GM19467 (cell line): ENCODE measurements around the gene CSTB.
A peak's percentile ranks its signal among the peaks of the same experiment; 100 is the strongest.

Experiments
- ATAC-seq: cut with Tn5 transposase; IDR thresholded peaks from one replicate; pipeline ENCODE4 v1.9.1; 2021; ENCODE audit warnings: mild to moderate bottlenecking, moderate library complexity; ENCODE audit not compliant: unreplicated experiment

CSTB gene

GRCh38 chr21:43793243-43793642, 17.1 kb upstream of the CSTB start:
- ATAC-seq: no peak

- ATAC-seq: no peak
Measured at GRCh38 chr21:43792406-43792805, 16.3 kb upstream of the CSTB start.

- no peak for ATAC-seq
Measured at GRCh38 chr21:43790010-43790524, 14.0 kb upstream of the CSTB start.

GRCh38 chr21:43789276-43790009, 13.3 kb upstream of the CSTB start, which contains the start of gene RRP1:
RRP1 (plus strand) TSS chr21:43789577; CDS start chr21:43789630, 53 bp downstream.
- ATAC-seq: peak; percentile 85

GRCh38 chr21:43786807-43787440, 10.8 kb upstream of the CSTB start:
- no peak for ATAC-seq

GRCh38 chr21:43786300-43786806, 10.2 kb upstream of the CSTB start:
- ATAC-seq: no peak

- ATAC-seq: no peak
Measured at GRCh38 chr21:43785134-43785533, 9.0 kb upstream of the CSTB start.

GRCh38 chr21:43783098-43783700, 7.1 kb upstream of the CSTB start:
- ATAC-seq: no peak

GRCh38 chr21:43782431-43783097, 6.5 kb upstream of the CSTB start:
- no peak for ATAC-seq

- ATAC-seq: no peak
Measured at GRCh38 chr21:43781846-43782245, 5.7 kb upstream of the CSTB start.

- ATAC-seq: no peak
Measured at GRCh38 chr21:43779660-43780059, 3.6 kb upstream of the CSTB start.

GRCh38 chr21:43778469-43779335, 2.6 kb upstream of the CSTB start:
- no peak for ATAC-seq

- no peak for ATAC-seq
Measured at GRCh38 chr21:43777953-43778352, 1.8 kb upstream of the CSTB start.

GRCh38 chr21:43775190-43775589, 918 bp downstream of the CSTB start:
- no peak for ATAC-seq

GRCh38 chr21:43774163-43774562, 1.9 kb downstream of the CSTB start:
- no peak for ATAC-seq

- no peak for ATAC-seq
Measured at GRCh38 chr21:43772425-43772821, 3.7 kb downstream of the CSTB start.

- no peak for ATAC-seq
Measured at GRCh38 chr21:43771698-43772424, 4.2 kb downstream of the CSTB start.

- ATAC-seq: no peak
Measured at GRCh38 chr21:43771199-43771675, 4.9 kb downstream of the CSTB start.

GRCh38 chr21:43770066-43770655, 5.9 kb downstream of the CSTB start:
- ATAC-seq: no peak
